DMS153 (cell line): ENCODE results near the gene CD44.
A peak's percentile ranks its signal among the peaks of the same experiment; 100 is the strongest.

Source experiments
- DNase-seq: peaks from one replicate; lab custom pipeline; 2025; lab: John Stamatoyannopoulos, UW

Gene CD44

DNA sequence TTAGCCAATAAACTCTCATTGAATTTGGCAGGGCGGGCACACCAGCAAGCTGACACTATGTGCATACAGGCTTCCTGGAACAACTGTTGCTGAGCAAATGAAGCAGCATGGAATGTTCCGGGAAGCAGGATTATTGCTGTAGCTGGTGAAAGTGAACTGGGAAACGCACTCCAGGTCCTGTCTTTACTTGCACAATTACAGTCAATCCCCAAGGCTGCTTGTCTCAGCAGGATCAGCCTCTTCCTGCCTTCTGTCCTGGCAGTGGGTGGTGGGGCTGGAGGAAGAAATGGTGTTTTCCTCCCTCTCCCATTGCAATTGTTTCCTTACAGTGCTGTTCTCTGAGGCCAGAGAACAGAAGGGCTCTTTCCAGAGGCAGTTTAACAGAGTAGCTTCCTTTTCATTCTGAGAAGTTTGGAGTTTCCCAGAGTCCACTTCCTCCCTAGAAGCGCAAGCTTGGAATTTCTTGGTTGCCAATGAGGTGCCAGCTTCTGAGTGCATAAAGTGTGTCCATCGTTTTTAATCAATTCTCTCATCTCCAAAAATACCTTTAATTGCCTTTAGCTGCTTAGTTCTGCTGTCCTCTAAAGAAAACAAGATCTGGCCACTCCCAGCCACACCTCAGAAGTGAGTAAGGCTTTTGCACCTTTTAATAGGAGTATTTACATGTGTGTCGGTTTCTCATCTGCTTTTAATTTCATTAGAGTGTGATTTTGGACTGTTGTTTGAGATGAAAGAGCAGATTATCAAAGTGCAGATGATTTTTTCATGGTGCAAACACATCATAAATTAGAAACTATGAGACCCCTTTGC lies 19.9 kb downstream of the CD44 start:
- peak; percentile 38 for DNase-seq

DNA sequence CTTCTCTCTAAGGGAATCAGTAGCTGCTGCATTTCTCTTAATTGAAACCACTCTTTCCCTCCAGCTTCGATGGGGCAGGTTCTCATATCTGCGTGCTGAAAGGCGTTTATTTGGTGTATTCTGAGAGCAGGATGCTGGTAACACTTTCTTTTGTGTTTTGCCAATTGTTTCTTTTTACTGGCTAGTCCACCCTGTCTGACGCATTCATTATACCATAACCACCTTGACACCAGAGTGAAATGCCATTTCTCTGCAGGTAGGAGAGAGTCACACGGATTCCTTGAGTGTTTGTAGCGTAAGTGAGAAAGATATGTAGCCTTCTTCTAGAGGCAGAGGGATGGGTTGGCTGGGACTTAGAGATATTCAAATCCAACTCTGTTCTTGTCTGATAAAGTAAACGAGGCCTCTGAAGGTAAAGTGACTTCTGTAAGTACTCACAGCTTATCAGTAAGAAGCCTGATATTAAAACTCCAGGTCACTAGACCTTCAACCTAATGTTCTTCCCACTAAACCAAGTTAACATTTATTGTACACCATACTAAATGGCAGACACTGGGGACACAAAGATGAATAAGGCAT lies 21.4 kb downstream of the CD44 start:
- no peak for DNase-seq

DNA sequence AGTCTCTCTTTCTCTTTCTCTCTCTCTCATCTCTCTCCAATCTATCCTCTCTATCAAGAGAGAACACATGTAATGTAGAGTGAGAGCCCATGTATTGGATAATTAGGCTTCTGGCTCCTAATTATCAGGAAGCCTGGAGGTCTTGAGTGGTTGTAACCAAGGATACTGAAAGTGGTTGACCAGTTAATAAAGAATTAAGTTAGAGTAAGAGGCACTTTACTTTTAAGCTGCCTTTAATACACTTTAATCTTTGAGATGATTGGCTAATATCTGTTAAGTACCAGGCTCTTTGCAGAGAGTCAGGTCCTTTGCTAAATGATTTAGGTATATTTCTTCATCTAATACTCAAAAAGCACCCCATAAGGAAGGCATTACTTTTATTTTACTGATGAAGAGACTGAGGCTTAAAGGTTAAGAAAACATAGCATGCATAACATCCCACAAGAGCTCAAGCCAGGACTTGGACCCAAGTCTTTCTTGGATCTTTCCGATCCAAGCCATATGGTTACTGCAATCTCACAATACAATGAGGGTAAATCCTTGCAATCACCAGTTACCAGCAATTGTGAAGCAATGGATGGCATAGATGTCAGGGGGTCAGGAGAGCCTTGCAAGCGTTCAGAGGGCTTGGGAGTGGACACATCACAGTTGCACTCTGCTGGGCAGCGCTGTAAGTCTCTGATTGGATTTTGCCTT lies 22.1 kb downstream of the CD44 start:
- no peak for DNase-seq

DNA sequence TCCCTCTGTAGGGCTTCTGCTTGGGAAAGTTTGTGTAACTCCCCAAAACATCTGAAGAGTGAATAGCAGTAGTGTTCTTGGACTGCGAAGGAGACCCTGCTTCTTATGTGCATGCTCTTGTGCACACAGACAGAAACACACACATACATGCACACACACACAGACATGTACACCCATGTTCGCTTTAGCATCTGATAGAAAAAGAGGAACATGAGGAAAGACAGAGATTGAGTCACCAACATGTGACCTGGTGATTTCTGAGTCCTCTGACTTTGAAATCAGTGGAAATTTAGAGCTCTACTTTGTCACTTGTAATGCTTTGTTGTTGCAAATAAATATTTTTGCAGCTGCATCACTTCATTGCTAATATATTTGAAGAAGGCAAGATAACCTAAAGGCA lies 23.8 kb downstream of the CD44 start:
- no peak for DNase-seq

DNA sequence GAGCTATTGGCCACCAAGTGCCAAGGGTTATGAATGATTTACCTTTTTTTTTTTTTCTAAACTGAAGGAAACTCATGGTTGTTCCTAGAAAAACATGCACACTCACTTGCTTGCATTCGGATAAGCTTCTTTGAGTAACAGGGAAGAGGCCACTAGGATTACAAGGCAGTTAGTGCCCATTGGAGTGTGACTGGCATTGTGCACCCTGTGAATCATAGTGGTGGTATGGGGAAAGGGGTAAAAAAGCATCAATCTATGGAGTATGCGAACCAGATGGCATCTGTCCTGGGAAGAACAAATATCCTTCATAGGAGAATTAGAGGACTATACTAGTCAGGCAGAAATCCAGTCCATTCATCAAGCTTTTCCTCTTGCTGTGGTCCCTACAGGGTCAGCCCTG lies 24.2 kb downstream of the CD44 start:
- DNase-seq = no peak

DNA sequence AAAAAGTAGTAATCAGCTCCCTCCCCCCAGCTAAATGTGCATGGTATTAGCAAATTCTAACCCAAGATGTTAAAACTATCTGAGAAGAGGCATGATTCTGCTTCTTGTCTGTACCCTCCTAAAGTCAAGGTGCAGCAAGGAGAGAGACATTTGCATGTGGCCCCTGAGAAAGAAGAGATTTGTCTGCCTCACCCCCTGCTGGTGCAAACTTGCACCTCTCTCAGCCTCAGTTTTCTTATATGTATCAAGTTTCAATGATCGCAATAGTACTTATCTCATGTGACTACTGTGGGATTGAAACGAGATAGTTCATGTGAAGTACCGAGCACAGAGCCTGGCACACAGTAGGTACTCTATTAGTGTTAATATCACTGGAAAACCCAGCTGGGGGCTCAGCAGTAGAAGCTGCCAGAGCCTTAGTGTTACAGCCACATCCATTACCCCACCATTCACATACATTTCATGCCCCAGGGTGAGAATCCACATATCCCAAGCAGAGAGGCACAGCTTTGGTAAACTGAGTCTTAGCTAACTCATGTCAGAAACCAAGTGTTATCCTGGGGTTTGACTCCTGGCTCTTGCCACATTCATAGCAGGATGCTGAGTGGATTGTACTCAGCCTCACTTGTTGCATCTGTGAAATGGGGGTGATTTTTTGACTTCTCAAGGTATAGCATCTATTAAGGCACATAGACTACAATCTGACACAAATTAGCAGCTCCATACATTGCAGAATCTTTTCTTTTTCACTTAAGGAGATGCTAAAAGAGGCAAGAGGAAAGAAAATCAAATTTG lies 24.9 kb downstream of the CD44 start:
- no peak for DNase-seq

DNA sequence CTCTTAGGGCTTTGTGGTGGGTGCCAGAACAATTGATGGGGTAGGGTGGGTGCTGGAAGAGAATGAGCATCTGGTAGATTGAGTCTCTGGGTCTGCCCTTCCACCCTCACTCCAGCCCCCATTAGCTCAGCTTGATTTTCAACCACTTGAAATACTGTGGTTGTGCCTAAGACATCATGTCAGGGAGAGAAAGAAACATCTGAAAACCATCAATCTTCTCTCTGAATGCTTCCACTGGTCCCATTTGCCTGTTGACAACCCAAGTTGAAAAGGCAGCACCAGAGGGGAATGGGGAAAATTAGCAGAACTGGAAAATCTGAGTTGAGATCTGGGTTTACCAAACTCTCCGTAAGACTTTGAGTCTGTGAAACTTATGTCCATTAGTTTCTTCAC lies 26.1 kb downstream of the CD44 start:
- no peak for DNase-seq

DNA sequence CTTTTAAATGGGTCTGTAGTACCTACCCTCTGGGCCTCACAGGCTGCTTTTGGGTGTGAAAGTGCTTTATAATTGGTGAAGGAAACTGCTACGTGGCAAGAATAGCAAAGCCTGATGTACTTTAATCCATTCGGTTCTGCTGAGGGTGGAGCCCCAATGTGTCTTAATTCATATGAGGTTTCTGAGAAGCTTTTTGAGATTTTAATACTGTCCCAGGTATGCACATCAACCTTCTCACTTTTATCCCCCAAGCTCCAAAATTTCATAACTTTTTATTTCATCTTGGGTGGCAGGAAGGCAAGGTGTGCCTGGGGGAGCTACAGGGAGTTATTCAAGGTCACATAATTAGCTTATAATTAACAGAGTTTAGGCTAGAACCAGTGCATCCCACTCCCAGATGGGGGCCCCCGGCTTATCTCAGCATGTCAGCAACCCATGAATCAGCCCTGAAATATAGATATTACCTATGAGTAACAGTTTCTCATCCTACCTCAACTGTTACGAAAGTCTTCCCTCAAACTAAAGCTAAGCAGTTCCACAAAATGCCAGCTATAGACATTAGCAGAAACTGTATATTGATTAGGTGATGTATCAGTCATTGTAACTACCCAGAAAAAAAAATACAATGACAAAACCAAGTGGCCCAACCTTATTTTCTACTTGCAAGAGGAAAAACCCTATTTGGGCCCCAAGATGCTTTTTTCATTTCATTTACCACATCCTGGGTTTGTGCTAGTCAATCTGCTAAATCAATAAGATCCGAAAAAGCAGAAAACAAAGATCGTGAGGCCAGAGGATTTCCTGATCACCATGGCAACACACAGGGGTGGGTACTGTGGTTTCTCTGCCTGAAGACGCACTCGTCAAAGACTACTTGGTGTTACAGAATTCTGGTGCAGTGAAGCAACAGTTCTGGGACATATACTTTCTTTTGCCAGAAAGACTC lies 26.7 kb downstream of the CD44 start:
- DNase-seq = no peak

DNA sequence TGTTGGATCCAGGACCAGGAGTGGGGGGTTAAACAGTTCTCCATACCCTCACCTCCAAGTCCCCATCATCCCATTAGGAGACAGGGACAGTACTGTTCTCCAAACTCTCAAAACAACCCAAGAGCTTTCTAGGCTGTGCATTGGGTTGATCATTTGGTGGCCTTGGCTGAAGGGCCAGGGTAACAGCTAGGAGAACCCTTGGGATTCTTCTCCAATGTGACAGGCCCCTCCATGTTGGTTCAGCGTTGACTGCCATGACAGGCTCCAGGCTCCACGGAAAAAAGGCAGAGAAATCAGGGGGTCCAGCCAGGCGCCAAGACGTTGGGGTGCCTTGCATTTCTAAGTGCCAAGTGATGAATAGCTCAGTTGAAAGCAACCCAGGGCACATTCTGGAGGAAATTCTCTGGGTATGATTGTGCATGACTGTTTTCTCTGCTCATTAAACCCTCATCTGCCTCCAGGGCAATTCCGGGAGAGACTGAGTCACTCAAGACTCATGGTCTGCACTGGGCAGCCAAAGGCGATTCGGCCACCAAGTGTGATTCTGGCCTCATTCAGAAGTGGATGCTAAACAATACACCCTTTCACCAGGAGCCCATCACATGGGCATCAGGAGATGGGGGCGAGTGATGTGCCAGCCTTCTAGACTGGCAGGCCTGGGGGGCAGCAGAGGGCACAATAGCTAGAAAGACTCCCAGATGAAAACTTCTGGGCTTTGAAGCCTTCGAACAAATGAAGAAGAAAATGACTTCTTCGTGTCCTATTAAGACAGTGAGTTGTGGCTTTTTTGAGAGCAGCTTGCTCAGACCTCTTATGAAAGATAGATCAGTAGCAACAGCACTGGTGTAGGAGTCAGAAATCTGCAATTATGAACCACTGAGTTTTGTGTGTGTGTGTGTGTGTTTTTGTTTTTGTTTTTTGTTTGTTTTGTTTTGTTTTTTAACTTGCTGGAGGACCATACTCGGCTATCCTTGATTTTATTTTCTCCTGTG lies 27.7 kb downstream of the CD44 start:
- DNase-seq = no peak

DNA sequence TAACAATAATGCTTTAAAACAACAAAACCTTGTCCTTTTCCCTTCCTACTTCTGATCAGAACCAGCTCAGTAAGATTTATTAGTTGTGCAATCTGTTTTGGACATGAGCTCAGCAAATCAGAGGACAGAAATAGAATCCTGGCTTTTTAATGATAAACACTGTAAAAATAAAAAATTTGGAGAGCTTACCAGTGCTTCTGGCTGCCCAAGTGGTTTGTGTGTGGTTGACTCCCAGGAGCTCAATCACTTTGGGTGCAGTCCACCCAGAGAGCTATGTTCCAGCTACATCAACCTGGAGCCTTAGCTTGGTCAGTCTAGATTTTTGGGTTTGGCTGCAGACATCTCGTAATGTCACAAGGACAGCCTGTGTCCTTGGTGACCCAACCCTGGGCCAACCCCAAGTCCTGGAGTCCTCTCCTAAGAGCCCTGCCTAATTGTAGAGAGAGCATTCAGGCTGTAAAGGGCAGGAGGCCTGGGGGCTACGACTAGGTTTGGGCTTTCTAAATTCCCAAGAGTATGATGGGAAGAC lies 28.5 kb downstream of the CD44 start:
- no peak for DNase-seq

DNA sequence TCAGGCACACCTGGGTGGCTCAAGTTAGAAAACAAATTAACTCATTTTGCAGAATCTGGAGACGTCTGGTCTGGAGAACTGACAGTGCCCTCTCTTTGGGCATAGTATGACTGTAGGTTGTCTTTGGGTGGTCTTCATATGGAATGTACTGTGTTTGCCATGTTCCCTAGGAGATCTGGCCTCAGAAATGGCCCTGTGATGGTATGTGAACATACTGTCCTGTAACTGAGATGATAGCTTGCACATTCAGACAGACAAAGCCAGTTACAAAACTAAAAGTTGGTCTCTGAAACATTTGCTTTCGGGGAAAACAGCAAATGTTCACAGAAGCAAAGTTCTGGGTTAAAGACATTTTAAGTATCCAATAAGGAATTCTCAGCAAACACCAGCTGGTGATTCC lies 29.7 kb downstream of the CD44 start:
- no peak for DNase-seq

DNA sequence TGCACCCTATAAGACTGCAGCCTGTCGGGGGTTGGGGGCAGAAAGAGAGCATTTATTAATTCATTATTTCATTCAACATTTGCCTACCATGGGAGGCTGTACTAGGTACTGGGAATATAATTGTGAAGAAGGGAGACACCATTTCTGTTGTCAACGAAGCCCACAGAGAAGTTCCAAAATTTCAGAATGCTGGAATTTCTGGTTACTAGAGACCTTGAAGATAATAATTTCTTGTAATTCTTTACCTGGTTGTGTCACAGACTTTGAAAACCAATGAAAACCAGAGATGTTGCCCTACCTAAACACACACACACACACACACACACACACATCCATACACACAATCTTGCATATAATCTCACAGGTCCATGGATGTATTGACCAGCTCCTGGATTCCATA lies 30.1 kb downstream of the CD44 start:
- DNase-seq = no peak

DNA sequence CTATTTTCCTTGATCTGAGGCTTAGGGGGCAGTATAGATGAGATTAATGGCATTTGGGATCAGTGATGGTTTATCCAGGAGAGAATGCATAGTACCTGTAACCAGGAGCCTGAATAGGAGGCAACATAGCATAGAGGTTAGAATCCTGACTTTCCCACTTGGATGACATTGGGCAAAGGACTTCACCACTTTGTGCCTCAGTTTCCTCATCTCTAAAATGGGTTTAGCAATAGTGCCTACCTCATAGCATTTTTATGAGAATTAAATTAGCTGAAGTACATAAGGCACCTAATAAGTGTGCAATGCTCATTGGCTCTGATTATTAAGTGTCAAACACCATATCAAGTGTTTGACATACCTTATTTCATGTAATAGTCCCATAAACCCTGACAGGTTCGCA lies 30.8 kb downstream of the CD44 start:
- DNase-seq = no peak

DNA sequence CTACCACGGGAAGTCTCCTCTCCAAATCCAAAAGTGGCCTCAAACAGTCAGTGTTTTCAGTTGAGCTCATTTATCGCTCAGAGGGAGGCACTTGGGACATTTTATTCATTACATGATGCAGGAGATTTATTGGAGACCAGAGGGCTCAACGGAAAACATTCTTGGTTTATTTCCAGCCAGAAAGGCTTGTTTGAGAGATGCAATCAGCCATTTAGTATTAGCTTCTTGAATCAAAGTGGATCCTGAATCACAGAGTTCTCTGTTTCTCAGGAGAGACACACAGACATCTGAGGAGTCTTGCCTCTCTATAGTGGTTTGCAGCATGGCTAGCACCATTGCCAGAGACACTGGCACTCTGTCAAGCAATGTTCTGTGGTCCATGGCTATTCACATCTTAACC lies 31.5 kb downstream of the CD44 start:
- no peak for DNase-seq

DNA sequence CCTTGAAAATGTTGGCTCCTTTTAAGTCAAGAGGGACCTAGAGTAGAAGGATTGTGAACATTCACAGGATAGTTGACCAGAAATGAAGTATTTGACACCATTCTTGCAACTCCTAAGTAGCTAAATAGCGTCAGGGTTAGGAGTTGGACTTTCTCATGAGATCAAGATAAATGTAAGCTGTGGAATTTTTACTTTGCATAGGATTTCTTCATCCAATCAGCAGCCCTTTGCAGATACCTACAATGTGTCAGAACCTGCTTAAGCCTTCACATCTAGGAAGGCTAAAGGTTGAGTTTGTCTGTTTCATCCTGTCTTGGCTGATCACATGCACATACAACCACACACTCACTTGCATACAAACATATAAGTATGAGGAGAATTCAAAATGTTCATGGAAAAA lies 32.3 kb downstream of the CD44 start:
- no peak for DNase-seq

DNA sequence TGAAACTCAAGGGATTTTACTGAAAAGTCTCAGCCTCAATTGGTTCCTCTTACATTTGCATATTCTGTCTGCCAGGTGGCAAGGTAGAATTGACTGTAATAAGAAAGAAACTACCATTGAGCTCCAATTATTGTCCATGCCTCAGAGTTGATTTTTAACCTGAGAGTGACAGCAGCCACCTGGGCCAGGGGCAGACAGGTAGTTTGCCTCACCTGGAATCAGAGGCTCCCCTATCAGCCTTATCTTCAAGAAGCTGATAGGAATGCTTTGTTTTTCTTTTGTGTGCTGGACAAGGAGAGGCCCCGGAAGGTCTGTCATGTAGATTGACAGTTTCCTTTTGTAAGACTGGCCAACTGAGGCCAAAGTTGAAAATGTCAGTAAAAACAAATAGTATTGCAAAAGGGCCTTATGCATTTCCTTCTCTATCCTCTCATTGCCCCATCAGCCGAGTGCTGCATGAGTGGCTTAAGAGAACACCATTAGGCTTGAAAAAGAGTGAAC lies 34.1 kb downstream of the CD44 start:
- DNase-seq = no peak

DNA sequence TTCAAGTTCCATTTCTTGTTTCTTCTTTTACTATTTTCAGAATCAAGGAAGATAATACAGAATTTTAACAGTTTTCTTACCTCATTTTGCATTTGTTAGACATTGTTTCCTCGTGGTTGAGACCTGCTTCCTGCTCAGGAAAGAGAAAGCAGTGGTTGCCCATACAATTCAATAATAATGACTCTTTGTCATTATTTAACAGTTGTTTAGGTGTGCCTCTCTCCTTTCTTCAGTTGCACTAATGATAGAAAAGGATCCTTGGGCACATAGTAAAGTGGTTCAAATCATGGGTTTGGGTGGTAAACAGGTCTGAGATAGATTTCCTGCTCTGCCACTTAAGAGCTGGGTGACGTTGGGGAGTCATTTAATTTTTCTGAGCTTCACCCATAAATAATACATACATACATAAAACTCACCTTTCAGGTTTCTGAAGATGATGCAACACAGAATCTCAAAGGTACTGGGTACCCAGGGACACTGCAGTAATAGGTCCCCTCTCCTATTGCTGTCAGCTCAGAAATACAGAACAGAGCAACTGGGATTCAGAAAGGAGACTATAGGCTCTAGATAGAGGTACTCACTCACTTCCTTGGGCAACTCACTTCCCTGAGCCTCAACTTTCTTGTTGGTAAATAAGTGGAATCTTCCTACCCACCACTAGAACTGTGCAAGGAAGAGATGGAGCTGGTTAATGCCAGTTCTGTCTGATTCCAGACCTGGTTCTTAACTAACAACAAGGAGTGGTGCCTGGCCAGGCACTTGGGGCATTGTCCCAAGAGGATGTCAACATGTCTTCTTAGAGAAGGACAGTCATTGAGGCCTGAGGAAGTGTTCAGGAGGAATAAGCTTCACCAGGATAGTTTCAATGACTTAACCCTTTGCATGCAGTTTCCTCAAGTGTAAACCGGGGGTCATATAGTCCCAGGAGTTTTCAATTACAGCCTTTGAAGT lies 34.9 kb downstream of the CD44 start:
- DNase-seq = no peak

DNA sequence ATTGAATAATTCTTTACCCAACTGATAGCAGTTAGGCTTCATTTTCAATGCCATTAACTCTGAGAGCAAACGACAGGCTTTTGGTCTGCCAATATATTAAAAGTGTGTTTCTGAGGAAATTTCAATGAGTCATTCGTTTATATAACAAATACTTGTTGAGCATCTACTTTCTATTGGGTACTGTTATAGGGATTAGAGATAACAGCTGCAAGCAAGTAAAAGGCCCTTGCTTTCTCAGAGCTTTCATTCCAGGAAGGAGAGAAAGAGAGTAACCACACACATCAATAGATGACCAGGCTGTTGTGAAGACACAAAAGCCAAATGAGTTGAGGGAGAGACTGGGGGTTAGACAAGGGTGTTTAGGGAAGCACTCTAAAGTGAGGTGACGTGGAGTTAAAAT lies 35.7 kb downstream of the CD44 start:
- no peak for DNase-seq

DNA sequence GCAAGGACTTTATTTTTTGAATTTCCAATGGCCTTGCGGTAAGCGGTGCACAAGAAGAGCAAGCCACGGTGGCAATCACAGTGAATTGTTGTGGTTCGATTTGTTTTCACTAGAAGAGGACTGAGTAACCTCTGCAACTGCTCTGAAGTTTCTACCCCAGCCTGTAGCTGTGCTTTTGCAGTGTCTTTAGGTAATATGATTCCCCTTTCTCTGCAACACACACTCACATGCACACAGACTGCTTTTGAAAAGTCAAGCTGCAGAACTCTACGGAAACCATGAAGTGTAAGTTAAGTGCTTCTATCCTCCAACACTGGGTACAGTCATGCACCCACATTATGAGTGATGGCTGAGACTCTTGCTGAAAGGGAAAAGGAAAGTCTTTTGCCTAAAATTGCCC lies 38.4 kb downstream of the CD44 start:
- no peak for DNase-seq
